Fibroblast of lung (primary cell): ENCODE measurements around the gene COL6A2. TPM values are rescaled to one million over a fixed set of nuclear protein-coding genes. Genes with fewer than 3 reads are reported as not detected.

Experiments
- DNase-seq, 2 donors: peaks; one replicate each; pipeline versions ENCODE4 v3.0.0 to v3.0.0-alpha.2; 2010; ENCODE audit warnings: low read depth in 2 of 2
- H2AFZ ChIP-seq: 2 replicates; pipeline ENCODE4 v1.5.1; 2012; ENCODE audit warnings: low read length, control low read depth, inconsistent platforms
- H3K27ac ChIP-seq: 2 replicates; pipeline ENCODE4 v1.5.1; 2011; ENCODE audit warnings: low read length, control low read depth; ENCODE audit not compliant: insufficient read depth
- H3K27me3 ChIP-seq: 2 replicates; pipeline ENCODE4 v1.5.1; 2011; ENCODE audit warnings: mild to moderate bottlenecking, low read length; ENCODE audit not compliant: control insufficient read depth, insufficient read depth
- H3K36me3 ChIP-seq: 2 replicates; pipeline ENCODE4 v1.5.1; 2011; ENCODE audit warnings: low read length; ENCODE audit not compliant: control insufficient read depth, insufficient read depth
- H3K4me1 ChIP-seq: 2 replicates; pipeline ENCODE4 v1.5.1; 2011; ENCODE audit warnings: low read length; ENCODE audit not compliant: control insufficient read depth, insufficient read depth; ENCODE audit errors: extremely low read depth
- H3K4me2 ChIP-seq: 2 replicates; pipeline ENCODE4 v1.5.1; 2011; ENCODE audit warnings: low read length, control low read depth; ENCODE audit not compliant: insufficient read depth; ENCODE audit errors: extremely low read depth
- H3K4me3 ChIP-seq, 4 experiments: fragments of 200-600 bp in 1 of 4; sonication (generic) in 1 of 4; replicated peaks in 1 of 4; 2 replicates each; pipeline ENCODE4 v1.5.1; 2011 to 2016; ENCODE audit warnings: low read length in 4 of 4, low read depth in 3 of 4, mild to moderate bottlenecking in 3 of 4, control low read depth in 2 of 4, inconsistent platforms in 1 of 4, mixed read lengths in 1 of 4; ENCODE audit not compliant: insufficient read depth in 1 of 4; ENCODE audit errors: control extremely low read depth in 1 of 4
- H3K79me2 ChIP-seq: 2 replicates; pipeline ENCODE4 v1.5.1; 2012; ENCODE audit warnings: mild to moderate bottlenecking, low read length, inconsistent platforms; ENCODE audit not compliant: control insufficient read depth, insufficient read depth
- H3K9ac ChIP-seq: 2 replicates; pipeline ENCODE4 v1.5.1; 2011; ENCODE audit warnings: mild to moderate bottlenecking, low read length, control low read depth; ENCODE audit not compliant: insufficient read depth
- H3K9me3 ChIP-seq: 2 replicates; pipeline ENCODE4 v1.5.1; 2012; ENCODE audit warnings: low read depth, low read length; ENCODE audit not compliant: control insufficient read depth, insufficient read depth
- H4K20me1 ChIP-seq: 2 replicates; pipeline ENCODE4 v1.5.1; 2011; ENCODE audit warnings: low read length; ENCODE audit not compliant: control insufficient read depth, insufficient read depth; ENCODE audit errors: extremely low read depth
- EZH2 ChIP-seq: IDR thresholded peaks from 2 replicates; pipeline ENCODE4 v1.5.1; 2012; ENCODE audit warnings: low read length, control low read depth, mild to moderate bottlenecking; ENCODE audit errors: missing control alignments
- polyA plus RNA-seq, 2 donors: library from polyadenylated mRNA; depleted of rRNA in 1 of 2; stranded (reverse) in 1 of 2; unstranded in 1 of 2; fragments of >200 nt; gene quantifications; 2 replicates each; pipeline ENCODE4 v1.2.1, GENCODE V29; 2011 to 2012; ENCODE audit warnings: missing spikeins in 1 of 2
- total RNA-seq: library from RNA; depleted of rRNA; stranded (reverse); fragments of >200 nt; gene quantifications from 2 replicates; pipeline ENCODE4 v1.2.1, GENCODE V29; 2014
- TF ChIP-seq, protein P1 (sequence below), 2 donors: IDR thresholded peaks in 1 of 2; conservative IDR thresholded peaks in 1 of 2; 1 replicate in 1 of 2; 2 replicates in 1 of 2; pipeline ENCODE4 v1.5.1; 2011 to 2012; ENCODE audit warnings: low read length in 2 of 2, control low read depth in 1 of 2, inconsistent platforms in 1 of 2, low read depth in 1 of 2, mild to moderate bottlenecking in 1 of 2

Gene COL6A2
- total and polyA plus RNA-seq, 2 donors (not counting 1 experiment from before 2014, with no cell fraction given): 702 to 782 TPM

GRCh38 chr21:46081862-46082712 lies 15.8 kb upstream of the COL6A2 start:
- H3K4me3 ChIP-seq: no peak overlapping the region
- H3K9ac ChIP-seq: no peak overlapping the region
- no peaks in the 10 kb centered on the region for H3K79me2 ChIP-seq
- peaks cover 29% of the 10 kb centered on the region for H3K4me1 ChIP-seq
- H4K20me1 ChIP-seq: no peaks in the 10 kb centered on the region
- no peaks in the 10 kb centered on the region for H3K27me3 ChIP-seq
- no peaks in the 10 kb centered on the region for H3K36me3 ChIP-seq
- H3K9me3 ChIP-seq: no peaks in the 10 kb centered on the region
- H3K27ac ChIP-seq: no peak overlapping the region
- TF ChIP-seq EZH2: no peak
- TF ChIP-seq, protein P1, sequence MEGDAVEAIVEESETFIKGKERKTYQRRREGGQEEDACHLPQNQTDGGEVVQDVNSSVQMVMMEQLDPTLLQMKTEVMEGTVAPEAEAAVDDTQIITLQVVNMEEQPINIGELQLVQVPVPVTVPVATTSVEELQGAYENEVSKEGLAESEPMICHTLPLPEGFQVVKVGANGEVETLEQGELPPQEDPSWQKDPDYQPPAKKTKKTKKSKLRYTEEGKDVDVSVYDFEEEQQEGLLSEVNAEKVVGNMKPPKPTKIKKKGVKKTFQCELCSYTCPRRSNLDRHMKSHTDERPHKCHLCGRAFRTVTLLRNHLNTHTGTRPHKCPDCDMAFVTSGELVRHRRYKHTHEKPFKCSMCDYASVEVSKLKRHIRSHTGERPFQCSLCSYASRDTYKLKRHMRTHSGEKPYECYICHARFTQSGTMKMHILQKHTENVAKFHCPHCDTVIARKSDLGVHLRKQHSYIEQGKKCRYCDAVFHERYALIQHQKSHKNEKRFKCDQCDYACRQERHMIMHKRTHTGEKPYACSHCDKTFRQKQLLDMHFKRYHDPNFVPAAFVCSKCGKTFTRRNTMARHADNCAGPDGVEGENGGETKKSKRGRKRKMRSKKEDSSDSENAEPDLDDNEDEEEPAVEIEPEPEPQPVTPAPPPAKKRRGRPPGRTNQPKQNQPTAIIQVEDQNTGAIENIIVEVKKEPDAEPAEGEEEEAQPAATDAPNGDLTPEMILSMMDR (conservative IDR thresholded peaks at IDR 0.05 in 1 of 2, IDR thresholded peaks at IDR 0.05 in 1 of 2; ENCODE audit: low read depth in 1 of 2, low read length in 2 of 2): no peak
- H2AFZ ChIP-seq: no peak overlapping the region
- DNase-seq: no peak
- no peak overlapping the region for H3K4me2 ChIP-seq

GRCh38 chr21:46082713-46082962 lies 15.3 kb upstream of the COL6A2 start:
- H2AFZ ChIP-seq: no peak overlapping the region
- TF ChIP-seq, protein P1 (conservative IDR thresholded peaks at IDR 0.05 in 1 of 2, IDR thresholded peaks at IDR 0.05 in 1 of 2; ENCODE audit: low read depth in 1 of 2, low read length in 2 of 2): no peak
- no peak overlapping the region for H3K9ac ChIP-seq
- H3K27me3 ChIP-seq: no peaks in the 10 kb centered on the region
- no peak overlapping the region for H3K4me3 ChIP-seq
- H3K36me3 ChIP-seq: no peaks in the 10 kb centered on the region
- H4K20me1 ChIP-seq: no peaks in the 10 kb centered on the region
- DNase-seq: no peak
- H3K27ac ChIP-seq: no peak overlapping the region
- no peaks in the 10 kb centered on the region for H3K79me2 ChIP-seq
- H3K4me2 ChIP-seq: no peak overlapping the region
- H3K9me3 ChIP-seq: no peaks in the 10 kb centered on the region
- peaks cover 29% of the 10 kb centered on the region for H3K4me1 ChIP-seq

- Histone ChIP-seq H3K9ac (peak overlapping the region; percentile 49), H2AFZ (peak overlapping the region; percentile 65), H3K4me1 (peaks cover 29% of the 10 kb centered on the region)
These were observed 14.7 kb upstream of the COL6A2 start for GRCh38 chr21:46082963-46083790.

More at GRCh38 chr21:46082963-46083790, 14.7 kb upstream of the COL6A2 start:
- Histone ChIP-seq H3K27ac (peak overlapping the region; percentile 9), H3K9me3 (peaks cover 1% of the 10 kb centered on the region), H3K4me2 (no peak overlapping the region), H3K79me2 (no peaks in the 10 kb centered on the region), H3K4me3 (no peak overlapping the region), H3K36me3 (no peaks in the 10 kb centered on the region), H4K20me1 (no peaks in the 10 kb centered on the region), H3K27me3 (no peaks in the 10 kb centered on the region)
- TF ChIP-seq EZH2: no peak
- TF ChIP-seq, protein P1 (conservative IDR thresholded peaks at IDR 0.05 in 1 of 2, IDR thresholded peaks at IDR 0.05 in 1 of 2; ENCODE audit: low read depth in 1 of 2, low read length in 2 of 2): no peak
- peak in 1 of 2 donors; percentile 30 for DNase-seq
